ENCODE measurements around the gene LRRC74A.

LRRC74A gene

GRCh38 chr14:76829650-76830421 is 3.6 kb downstream of the LRRC74A start:
- no peak; the same call in 2 of the 3 replicates for ATAC-seq
- TF ChIP-seq CREB5 (CRISPR knock-in tag; IDR thresholded peaks at IDR 0.05; ENCODE audit: low read depth) (no peak), ZNF565 (CRISPR knock-in tag; conservative IDR thresholded peaks at IDR 0.05; ENCODE audit: low read depth) (no peak), ZFP3 (CRISPR knock-in tag; IDR thresholded peaks at IDR 0.05) (no peak), SNAI2 (CRISPR knock-in tag; IDR thresholded peaks at IDR 0.05) (no peak), ZNF8 (CRISPR knock-in tag; IDR thresholded peaks at IDR 0.05) (no peak), PATZ1 (CRISPR knock-in tag; IDR thresholded peaks at IDR 0.05; ENCODE audit: borderline replicate concordance) (no peak), POU6F1 (CRISPR knock-in tag; IDR thresholded peaks at IDR 0.05; ENCODE audit: borderline replicate concordance, low read depth) (no peak), PPARA (CRISPR knock-in tag; IDR thresholded peaks at IDR 0.05; ENCODE audit: borderline replicate concordance) (no peak), RARB (CRISPR knock-in tag; IDR thresholded peaks at IDR 0.05) (no peak), TOX (CRISPR knock-in tag; IDR thresholded peaks at IDR 0.05; ENCODE audit: borderline replicate concordance) (no peak)

GRCh38 chr14:76830556-76830955 is 4.3 kb downstream of the LRRC74A start:
- ATAC-seq, result no peak
- TF ChIP-seq ZNF565 (CRISPR knock-in tag; conservative IDR thresholded peaks at IDR 0.05; ENCODE audit: low read depth) (no peak), RARB (CRISPR knock-in tag; IDR thresholded peaks at IDR 0.05) (no peak), CSRNP3 (CRISPR knock-in tag; IDR thresholded peaks at IDR 0.05) (no peak), BACH2 (CRISPR knock-in tag; IDR thresholded peaks at IDR 0.05; ENCODE audit: borderline replicate concordance) (no peak), GLIS3 (CRISPR knock-in tag; IDR thresholded peaks at IDR 0.05) (no peak), TOX (CRISPR knock-in tag; IDR thresholded peaks at IDR 0.05; ENCODE audit: borderline replicate concordance) (no peak), PPARA (CRISPR knock-in tag; IDR thresholded peaks at IDR 0.05; ENCODE audit: borderline replicate concordance) (no peak), ZNF8 (CRISPR knock-in tag; IDR thresholded peaks at IDR 0.05) (no peak), ARNTL (CRISPR knock-in tag; IDR thresholded peaks at IDR 0.05; ENCODE audit: borderline replicate concordance, low read depth) (no peak), CREB5 (CRISPR knock-in tag; IDR thresholded peaks at IDR 0.05; ENCODE audit: low read depth) (no peak), TCF4 (CRISPR knock-in tag; IDR thresholded peaks at IDR 0.05; ENCODE audit: borderline replicate concordance) (no peak), ISL1 (CRISPR knock-in tag; IDR thresholded peaks at IDR 0.05) (no peak), OSR1 (CRISPR knock-in tag; IDR thresholded peaks at IDR 0.05) (no peak), TSHZ2 (CRISPR knock-in tag; IDR thresholded peaks at IDR 0.05) (no peak), ZFP3 (CRISPR knock-in tag; IDR thresholded peaks at IDR 0.05) (no peak), ZNF70 (CRISPR knock-in tag; IDR thresholded peaks at IDR 0.05) (no peak), ZC3H10 (CRISPR knock-in tag; IDR thresholded peaks at IDR 0.05) (no peak), SNAI2 (CRISPR knock-in tag; IDR thresholded peaks at IDR 0.05) (no peak), CSDC2 (CRISPR knock-in tag; IDR thresholded peaks at IDR 0.05) (no peak), POU6F1 (CRISPR knock-in tag; IDR thresholded peaks at IDR 0.05; ENCODE audit: borderline replicate concordance, low read depth) (no peak)

All from SK-N-SH treated with all-trans-retinoic acid at 6 μM for 48 hours (cell line).